HG02981 (cell line): Measurements from ENCODE around the gene ZNF577.
"Not testable (repeated sequence)": the region's sequence is repeated elsewhere in the genome, so short reads cannot be mapped to it uniquely, and the experiment has no call there.

Experiments used
- ATAC-seq: cut with Tn5 transposase; IDR thresholded peaks from one replicate; pipeline ENCODE4 v1.9.1; 2021; ENCODE audit warnings: mild to moderate bottlenecking, moderate library complexity; ENCODE audit not compliant: unreplicated experiment

The ZNF577 gene

GRCh38 chr19:51887522-51888498 is at the start of gene ZNF577:
ZNF577 (minus strand) TSS chr19:51887951; CDS start chr19:51880382, 7,569 bp downstream.
- ATAC-seq: no peak

DNA sequence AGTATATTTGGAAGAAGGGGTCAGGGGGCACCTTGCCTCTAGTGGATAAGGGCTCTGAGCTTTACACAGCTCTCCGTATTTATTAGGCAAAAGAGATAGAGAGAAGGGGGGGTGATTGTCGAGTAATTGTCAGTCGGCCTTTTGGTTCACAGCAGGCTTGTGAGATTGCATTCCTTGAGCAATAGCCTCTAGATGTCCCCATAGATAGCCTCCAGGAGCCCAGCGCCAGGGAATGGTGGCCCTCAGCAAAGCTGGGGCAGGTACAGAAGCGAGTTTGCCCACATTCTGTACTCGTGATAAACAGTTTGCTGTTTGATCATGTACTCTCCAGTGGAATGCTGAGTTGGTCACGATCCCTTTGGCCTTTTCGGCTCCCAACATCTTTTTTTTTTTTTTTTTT is 44.2 kb upstream of the ZNF577 start:
- ATAC-seq: no peak

- no peak for ATAC-seq
These were observed 40.1 kb upstream of the ZNF577 start for GRCh38 chr19:51927859-51928258.

DNA sequence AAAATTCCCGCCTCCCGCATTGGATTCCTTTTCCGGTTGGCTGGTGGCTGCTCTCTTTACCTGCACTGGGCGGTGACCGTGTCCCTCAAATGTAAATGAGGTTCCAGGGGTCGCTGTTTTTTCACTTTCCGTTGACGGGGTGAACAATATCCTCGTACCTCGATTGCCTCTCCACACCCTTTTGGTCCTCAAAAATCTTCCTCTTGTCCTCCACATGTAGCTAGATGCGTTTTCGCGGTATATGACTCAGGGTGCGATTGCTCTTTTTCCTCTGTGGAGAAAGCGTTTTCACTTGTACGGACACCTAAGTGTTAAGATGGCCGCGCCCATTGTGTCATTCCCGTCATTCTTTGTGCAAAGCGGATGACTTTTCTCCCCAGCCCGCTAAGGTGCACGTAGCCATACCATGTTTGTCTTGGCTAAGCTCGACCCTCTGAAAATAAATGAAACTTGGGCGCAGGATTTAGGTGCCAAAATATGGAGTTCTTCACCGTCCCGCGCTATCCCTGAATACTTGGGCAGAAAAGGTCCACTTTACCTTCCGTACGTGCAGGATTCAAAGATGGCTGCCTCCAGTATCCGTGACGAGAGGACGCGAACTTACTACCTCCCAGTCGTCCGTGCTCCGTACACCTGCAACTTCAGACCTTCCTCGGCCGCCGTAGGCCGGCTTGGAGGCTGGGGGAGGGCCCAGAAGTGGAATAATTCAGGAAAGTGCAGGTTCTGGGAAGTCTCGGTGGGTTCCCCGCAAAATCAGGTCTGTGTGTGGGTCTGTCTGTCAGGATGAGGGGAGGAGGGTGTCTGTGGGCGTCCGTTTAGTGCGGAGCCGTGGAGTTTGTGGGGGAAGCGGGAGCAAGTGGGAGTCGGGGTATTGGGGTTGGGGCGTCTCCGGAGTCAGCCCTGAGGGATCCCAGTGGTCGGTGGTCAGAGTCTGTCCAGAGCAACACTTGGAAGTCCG is 39.3 kb upstream of the ZNF577 start, which contains the start of gene ZNF613:
Gene ZNF613 (plus strand): TSS at position 689 of the 958 bp plus-strand sequence. CDS start 8,749 bp downstream, outside the sequence.
- peak; percentile 68 for ATAC-seq

DNA sequence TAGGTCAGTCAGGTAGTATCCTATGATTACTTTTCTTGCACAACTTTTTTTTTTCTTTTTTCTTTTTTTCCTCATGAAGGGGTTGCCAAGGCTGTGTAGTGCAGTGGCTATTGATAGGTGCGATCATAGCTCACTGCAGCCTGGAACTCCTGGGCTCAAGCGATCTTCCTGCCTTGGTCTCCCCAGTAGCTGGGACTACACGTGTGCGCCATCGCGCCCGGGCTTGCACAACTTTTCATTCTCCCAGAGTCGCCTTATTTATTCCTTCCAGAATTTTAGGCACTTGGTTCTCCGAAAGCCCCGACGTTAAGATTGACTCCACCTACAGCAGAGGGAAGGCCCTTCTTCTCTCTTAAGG is 38.7 kb upstream of the ZNF577 start:
- no peak for ATAC-seq

GRCh38 chr19:51921949-51922348 is 34.2 kb upstream of the ZNF577 start:
- ATAC-seq: no peak

DNA sequence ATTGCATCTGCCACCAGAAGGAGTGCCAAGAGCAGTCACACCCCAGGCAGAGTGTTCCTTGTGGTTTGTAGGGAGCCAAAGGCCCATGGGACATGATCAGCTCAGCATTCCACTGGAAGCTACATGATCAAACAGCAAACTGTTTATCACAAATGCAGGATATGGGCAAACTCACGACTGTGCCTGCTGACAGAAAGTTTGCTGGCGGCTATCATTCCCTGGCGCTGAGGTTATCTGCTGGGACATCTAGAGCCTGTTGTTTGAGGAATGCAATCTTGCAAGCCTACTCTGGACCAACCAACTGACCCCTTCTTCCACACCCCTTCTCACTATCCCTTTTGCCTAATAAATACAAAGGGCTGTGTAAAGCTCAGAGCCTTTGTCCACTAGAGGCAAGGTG is 31.9 kb upstream of the ZNF577 start:
- no peak for ATAC-seq

DNA sequence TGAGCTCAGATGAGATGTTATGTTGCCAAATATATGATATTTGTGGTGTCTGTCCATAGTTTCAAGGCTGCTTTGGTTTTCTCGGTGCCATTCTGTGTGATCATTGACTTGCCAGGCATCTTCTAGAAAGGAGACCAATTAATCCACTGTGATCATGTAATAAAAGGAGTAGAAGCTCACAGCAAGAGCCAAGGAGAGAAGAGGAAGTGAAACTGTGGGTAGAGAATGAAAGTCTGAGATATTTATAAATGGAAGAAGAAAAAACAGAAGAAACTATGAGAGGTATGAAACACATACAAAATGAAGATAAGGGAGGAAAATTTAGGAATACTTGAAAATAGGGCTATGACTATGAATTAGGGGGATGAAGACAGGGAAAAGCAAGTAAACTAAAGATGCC is 28.4 kb upstream of the ZNF577 start:
- no peak for ATAC-seq

- ATAC-seq: no peak
These were observed 27.6 kb upstream of the ZNF577 start for GRCh38 chr19:51915324-51915867.

- ATAC-seq: not testable (repeated sequence)
These were observed 20.2 kb upstream of the ZNF577 start for GRCh38 chr19:51907981-51908380.

- ATAC-seq: not testable (repeated sequence)
These were observed 18.4 kb upstream of the ZNF577 start for GRCh38 chr19:51906108-51906507.

DNA sequence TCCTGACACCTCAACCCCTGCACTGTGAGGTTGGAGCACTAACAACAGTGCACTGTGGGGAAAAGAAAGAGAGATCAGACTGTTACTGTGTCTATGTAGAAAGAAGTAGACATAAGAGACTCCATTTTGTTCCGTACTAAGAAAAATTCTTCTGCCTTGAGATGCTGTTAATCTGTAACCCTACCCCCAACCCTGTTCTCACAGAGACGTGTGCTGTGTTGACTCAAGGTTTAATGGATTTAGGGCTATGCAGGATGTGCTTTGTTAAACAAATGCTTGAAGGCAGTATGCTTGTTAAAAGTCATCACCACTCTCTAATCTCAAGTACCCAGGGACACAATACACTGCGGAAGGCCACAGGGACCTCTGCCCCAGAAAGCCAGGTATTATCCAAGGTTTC is 17.9 kb upstream of the ZNF577 start:
- ATAC-seq: not testable (repeated sequence)

DNA sequence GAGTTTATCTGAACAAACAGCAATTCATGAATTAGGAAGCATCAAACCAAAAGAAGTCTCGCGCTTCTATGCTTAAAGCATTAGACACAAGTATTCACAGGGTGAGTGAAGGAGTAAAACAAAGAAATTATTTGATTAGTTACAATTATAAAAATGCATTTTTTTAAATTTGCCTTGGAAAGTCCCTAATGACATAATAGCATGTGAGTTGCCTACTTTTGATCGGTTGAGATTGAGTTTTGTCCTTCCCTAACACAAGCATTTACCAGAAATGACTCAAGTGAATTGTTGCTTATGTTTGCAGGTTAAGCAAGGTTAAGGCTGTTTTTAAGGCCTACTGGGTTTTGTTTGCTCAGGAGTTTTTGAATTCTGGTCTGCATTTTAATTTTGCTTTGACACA is 17.5 kb upstream of the ZNF577 start:
- no peak for ATAC-seq

GRCh38 chr19:51904331-51905165 is 16.8 kb upstream of the ZNF577 start, which contains the start of gene ZNF649:
ZNF649 (minus strand) TSS chr19:51905017; CDS start chr19:51900107, 4,910 bp downstream.
- peak; percentile 72 for ATAC-seq

DNA sequence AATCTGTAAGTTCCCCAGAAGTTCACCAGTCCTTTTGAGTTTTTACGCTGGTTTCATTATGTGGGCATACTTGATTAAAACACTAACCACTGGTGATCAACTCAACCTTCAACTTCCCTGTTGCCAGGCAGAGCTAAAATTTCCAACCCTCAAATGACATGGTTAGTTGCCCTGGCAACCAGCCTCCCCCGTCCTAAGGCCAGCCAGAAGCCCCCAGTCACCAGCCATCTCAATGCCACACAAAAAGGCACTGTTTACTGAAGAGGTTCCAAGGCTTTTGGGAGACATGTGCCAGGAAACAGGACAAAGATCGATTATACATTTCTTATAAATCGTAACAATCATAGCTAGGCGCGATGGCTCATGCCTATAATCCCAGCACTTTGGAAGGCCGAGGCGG is 15.4 kb upstream of the ZNF577 start:
- no peak for ATAC-seq

GRCh38 chr19:51901860-51902259 is 14.1 kb upstream of the ZNF577 start:
- no peak for ATAC-seq

DNA sequence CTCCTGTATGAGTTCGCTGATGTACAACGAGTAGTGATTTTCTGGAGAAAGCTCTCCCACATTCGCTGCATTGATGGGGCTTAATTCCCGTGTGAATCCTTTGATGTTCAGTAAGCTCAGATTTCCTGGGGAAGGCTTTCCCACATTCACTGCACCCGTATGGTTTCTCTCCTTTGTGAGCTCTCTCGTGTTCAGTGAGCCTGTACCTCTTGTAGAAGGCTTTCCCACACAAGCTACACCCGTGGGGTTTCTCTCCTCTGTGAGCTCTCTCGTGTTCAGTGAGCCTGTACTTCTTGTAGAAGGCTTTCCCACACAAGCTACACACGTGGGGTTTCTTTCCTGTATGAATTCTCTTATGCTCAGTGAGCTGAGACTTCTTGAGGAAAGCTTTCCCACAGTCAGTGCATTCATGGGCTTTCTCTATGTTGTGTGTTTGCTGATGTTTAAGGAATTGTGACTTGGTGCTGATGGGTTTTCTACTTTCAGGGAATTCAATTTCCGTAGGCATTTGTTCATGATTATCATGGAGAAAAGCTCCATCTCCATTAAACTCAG is 3.5 kb upstream of the ZNF577 start:
- no peak for ATAC-seq

- ATAC-seq: no peak
These were observed 2.2 kb upstream of the ZNF577 start for GRCh38 chr19:51889934-51890333.

DNA sequence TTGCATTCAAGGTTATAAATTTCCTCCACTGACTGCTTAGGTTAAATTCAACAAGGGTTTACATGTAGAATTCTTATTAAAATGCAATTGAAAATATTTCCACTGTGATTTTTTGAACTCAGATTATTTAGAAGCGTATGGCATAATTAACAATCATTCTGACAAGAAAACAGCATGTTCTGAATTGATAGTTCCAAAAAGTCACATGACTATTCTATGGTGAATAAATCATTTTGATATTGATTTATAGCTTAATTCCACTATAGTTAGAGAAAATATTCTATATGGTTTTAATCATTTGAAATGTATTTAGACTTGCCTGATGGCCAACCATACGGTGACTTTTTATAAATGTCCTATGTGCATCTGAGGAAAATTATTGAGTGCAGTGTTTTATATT is 3.0 kb downstream of the ZNF577 start:
- no peak for ATAC-seq

GRCh38 chr19:51882518-51882917 is 5.2 kb downstream of the ZNF577 start:
- no peak for ATAC-seq
